SIG-M5 (cell line): Measurements from ENCODE around the gene APCS.

ENCODE experiments used
- DNase-seq: peaks from one replicate; lab custom pipeline; 2025; lab: John Stamatoyannopoulos, UW

The APCS gene, protein sequence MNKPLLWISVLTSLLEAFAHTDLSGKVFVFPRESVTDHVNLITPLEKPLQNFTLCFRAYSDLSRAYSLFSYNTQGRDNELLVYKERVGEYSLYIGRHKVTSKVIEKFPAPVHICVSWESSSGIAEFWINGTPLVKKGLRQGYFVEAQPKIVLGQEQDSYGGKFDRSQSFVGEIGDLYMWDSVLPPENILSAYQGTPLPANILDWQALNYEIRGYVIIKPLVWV

DNA sequence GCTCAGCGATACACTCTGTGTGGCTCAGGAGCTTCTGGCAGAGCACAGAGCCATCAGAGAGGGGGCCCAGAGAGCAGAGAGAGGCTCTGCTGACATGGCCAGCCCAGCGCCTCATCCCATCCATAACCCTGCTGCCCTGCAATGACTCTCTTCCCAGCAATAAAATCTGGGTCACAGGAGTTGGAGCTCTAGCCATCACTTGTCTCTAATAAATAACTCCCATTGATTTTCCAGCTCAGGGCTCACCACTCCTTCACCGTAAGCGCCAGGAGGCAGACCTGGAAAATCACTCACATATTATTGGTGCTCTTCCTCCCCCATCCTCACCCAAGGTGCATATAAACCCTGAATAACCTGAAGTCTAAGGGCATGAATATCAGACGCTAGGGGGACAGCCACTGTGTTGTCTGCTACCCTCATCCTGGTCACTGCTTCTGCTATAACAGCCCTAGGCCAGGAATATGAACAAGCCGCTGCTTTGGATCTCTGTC, at the start of gene APCS:
APCS (plus strand) TSS at position 366 of the 491 bp plus-strand sequence; CDS start at position 462, 96 bp downstream.
- no peak for DNase-seq

DNA sequence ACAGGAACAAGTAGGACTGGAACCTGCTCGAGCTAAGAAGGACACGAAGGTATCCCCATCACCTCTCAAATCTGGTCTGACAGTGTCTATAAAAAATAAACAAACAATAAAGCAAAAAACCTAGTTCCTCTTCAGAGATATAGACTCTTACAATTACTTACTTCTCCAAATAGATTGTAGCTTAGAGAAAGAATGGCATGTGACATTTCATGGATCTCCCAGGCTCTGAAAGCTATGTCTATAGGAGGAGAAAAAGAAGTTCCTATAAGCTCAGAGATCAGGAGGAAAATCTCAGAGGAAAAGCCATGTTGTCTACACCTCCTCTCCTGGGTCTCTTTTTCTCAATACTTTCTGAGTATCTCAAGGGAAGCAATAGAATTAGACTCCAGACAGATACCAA, 39.5 kb upstream of the APCS start:
- no peak for DNase-seq

DNA sequence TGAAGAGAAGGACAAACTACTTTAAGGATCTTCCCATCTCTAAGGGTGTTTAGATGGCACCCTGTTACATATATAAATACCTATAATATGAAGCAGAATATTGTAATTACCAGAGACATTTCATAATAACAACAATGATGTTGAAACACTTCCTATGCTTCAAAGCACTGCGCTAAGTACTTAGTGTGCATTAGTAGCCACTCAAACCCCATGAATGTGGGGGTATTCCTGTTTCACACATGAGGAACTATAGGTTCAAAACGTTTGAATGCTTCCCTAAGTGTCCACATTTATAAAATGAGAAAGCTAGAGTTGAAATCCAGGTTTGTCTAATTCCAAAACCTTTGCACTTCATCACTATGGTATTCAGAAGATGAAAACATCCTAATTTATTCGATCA, 33.4 kb upstream of the APCS start:
- no peak for DNase-seq

DNA sequence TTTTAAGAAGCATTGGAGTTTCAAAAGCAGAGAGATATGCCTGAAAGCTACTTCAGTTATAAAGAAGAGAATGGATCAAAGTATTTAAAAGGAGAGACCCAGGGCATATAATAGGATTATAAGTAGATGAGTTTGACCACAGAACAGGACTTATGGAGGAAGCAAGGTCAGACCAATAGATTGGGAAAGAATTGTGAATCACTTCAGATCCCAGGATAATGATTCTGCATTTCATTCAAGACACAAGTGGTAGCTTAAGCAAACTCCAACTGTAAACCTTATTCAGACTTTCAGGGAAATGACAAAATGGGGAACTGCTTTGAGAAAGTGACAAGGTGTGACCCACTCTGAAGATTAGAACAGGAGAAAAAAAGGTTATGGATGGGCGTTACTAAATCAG, 32.9 kb upstream of the APCS start:
- no peak for DNase-seq

DNA sequence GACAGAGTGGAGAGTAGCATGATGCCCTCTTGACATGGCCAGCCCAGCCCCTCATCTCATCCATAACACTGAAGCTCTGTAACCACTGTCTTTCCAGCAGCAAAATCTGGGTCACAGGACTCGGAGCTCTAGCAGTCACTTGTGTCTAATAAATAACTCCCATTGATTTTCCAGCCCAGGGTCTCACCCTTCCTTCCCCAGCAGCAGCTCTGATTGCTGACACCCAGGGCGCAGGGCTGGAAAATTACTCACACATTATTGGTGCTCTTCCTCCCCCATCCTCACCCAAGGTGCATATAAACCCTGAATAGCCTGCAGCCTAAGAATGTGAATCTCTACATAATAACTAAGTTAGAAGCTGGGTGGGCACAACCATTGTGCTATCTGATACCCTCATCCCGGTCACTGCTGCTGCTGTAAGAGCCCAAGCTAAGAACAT, 30.7 kb upstream of the APCS start:
- no peak for DNase-seq

DNA sequence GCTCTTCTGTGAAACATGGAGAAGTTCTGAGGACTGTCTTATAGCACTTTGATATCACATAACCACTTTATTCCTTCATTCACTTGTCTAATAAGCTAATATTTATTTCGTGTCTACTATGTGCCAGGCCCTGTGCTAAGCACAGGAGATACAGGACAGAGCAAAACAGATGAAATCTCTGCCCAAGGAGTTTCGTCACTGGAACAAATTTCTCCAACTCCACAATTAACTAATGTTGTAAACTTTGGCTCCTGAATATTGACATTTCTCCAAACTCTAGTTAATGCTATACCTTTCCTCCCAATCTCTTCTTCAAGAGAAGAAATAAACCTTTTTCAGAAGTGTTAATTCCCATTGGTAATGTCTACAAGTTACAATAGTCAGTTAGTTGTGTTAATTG, 27.0 kb upstream of the APCS start:
- no peak for DNase-seq

DNA sequence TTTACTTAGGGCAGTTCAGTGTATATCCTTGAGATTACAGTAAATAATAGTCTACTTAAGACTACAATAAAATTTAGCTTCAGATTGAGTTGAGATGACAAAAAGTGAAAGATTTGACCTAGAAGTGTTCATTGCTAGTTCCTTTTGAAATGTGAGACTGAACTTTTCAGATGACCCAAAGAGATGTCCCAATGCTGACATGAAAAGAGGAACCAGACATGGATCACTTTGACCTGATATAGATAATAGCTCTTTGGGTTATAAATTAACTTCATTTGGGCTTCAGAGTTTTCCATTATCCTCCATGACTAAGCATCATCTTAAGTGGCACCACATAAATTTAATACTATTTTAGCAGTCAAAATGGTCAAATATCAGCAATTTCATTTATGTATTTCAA, 26.1 kb upstream of the APCS start:
- DNase-seq: no peak

DNA sequence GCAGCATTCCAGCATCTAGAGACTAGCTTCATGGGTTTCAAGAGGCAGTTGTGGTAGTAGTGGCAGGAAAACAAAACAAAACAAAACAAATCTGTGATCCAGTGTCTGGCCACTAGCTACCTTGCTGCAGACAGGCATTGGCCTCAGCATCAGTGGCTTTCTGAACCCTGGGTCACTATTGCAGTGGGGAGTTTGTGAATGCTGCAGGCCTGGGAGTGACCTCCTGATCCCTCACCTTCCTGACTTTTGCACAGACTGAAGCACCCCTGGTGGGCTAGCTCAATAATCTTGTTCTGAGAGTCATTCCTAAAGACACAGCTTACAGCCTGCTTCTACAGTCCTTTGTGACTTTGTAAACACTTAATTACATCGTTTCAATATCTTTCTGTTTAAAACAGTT, 24.9 kb upstream of the APCS start:
- DNase-seq: no peak

DNA sequence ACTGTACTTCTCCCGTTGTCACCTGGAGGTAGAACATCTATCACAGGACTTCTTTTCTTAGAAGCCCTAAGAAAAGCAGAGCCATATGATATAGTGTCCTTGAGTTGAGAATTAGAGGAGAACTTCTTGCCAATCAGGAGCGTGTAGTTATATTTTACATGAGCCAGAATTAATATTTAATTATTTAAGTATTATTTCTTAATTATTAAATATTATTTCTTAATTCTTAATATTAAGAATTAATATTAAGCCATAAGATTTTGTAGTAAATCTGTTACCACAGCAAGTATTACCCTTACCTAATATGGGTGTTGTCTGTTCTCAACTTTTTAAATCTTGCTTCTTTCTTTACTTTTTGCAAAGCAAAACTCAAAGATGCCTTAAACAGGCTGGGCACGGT, 10.2 kb upstream of the APCS start:
- DNase-seq: no peak

DNA sequence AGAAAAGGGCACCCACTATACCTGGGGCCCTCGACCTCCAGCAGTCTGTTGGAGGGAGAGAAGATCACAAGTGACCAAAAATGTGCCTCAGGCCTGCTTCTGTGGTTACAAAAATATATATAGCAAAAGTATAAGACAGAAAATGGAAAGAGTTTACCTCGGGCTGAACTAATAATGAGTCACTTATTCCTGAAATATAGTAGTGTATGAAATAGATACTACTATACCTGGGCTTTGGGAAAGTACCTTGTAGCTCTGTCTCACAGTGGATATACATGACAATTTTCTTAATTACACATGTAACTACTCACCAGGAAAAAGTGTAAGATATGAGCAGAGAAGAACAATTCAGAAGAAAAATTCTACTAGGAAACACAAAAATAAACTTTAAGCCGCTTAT, 7.3 kb upstream of the APCS start:
- DNase-seq: no peak

DNA sequence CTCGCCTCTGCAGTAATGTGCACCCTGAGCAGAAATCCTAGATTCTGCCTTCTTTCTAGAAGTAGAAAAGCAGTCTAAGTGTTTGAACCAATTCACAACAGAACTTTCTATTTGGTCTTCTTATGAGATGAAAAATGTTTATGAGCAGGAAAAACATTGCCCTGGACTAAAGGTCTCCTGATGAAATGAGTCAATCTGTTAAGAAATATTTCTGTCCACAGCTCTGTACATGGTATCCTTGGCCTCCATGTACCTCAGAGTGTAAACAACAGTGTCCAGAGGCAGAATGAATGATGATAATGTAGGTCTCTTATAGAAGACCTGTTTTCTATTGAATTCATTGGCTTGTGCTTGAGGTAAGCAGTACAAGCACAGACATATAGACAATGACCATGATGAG, 6.2 kb upstream of the APCS start:
- no peak for DNase-seq

DNA sequence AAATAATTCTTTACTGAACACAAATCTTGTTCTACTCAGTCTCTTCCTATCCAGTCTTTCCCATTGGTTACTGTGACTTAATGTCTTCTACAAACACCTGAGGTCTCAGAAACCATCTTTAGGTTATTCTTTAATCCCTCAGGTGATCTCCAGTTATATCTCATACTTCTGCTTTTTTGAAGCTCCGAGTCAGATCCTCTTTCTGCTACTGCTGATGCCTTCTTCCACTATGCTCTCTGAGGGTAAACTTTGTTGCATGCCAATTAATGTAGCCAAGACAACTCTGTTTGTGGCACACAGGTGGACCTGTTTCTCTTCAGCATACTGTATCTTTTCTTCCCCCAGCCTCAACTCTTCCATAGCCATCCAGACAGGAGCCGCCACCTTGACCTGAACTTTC, 3.1 kb upstream of the APCS start:
- no peak for DNase-seq

DNA sequence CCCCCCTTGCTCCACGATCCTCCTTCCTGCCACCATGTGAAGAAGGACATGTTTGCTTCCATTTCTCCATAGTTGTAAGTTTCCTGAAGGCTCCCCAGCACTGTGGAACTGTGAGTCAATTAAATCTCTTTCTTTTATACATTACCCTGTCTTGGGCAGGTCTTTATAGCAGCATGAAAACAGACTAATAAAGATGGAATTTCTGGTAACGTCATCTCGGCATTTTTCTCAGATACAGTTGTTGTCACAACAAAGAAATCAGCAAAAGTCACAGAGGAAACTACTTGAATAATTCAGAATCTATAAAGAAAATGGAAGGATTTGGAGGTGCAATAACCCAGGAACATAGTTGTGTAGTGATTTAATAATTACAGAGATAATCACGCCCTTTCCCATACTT, 4.4 kb downstream of the APCS start:
- DNase-seq: no peak

DNA sequence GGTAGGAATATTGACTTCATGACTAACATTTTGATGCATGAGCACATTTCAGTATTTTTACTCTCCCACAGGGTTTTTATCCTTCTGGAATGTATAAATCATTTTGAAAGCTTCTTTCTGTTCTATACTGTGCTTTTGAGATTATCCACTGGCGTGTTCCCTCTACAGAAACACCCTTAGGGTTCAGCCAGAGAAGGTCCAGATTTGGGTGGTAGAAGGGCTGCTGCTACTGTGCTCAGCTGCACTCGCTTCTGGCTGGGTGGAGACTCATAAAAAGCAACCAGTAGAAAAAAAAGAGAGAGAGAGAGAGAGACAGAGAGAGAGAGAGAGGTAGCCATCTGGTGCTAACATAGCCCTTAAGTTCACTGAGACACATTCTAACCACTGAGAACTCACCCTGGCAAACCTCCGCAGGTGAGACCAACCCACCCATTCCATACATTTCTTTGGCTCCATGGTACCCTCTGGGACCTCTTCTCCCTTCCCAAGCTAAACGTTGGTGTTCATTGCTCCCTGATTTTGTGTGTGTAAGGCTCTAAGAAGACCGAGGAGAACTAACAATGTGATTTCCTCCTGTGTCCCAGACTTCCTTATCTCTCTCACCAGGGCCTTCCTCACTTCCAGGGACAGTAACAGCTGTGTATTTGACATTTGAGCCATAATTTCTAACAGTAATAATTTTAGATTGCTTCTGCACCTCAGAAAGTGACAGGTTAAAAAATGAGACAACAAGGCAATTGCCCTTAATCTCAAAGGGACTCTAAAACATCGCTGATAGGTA, 7.2 kb downstream of the APCS start:
- no peak for DNase-seq

DNA sequence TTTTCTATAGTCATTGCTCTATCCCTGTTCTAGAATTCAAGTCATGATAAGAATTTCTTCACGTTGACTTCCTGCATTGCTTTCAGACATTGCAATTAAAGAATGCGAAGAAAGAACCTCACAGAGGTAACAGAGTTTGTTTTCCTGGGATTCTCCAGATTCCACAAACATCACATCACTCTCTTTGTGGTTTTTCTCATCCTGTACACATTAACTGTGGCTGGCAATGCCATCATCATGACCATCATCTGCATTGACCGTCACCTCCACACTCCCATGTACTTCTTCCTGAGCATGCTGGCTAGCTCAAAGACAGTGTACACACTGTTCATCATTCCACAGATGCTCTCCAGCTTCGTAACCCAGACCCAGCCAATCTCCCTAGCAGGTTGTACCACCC, 10.6 kb downstream of the APCS start:
- DNase-seq: no peak

DNA sequence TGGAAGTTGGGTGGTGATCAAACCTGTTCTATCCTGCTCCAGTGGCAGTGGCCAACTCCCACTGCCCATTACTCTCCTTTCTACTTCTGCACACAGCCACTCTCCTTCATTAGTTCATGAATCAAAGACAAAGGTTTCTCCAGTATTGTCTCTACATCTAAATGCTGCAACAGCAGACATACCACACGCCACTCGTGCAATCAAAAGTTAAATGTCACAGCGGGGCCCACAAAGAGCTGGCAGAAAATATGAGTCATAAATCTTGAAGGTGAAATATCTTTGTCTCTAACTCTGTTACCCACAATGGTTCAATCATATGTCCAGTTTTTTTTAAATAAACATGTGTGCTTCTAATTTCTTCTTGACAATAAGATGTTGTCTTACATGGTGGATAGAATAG, 13.3 kb downstream of the APCS start:
- DNase-seq: no peak

DNA sequence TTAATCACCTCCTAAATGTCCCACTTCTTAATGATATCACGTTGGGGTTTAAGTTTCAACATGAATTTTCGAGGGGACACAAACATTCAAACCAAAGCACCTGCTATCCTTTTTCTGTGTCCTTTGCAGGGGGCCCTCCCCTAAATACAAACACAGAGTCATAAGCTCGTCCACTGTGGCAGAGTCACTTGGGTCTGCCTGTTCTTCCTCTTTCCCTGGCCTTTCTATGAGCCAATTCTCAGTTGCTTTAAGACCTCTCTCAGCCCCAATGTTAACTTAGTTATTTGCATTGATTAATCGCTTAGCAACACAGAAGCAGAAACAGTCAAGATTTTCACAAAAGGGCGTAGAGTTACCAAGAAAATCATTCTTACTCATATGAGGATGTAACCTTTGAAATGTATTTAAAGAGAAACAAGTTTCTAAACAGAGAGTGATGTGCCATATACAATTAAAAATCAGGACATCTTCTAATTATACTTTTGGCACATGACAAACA, 14.9 kb downstream of the APCS start:
- DNase-seq: no peak

DNA sequence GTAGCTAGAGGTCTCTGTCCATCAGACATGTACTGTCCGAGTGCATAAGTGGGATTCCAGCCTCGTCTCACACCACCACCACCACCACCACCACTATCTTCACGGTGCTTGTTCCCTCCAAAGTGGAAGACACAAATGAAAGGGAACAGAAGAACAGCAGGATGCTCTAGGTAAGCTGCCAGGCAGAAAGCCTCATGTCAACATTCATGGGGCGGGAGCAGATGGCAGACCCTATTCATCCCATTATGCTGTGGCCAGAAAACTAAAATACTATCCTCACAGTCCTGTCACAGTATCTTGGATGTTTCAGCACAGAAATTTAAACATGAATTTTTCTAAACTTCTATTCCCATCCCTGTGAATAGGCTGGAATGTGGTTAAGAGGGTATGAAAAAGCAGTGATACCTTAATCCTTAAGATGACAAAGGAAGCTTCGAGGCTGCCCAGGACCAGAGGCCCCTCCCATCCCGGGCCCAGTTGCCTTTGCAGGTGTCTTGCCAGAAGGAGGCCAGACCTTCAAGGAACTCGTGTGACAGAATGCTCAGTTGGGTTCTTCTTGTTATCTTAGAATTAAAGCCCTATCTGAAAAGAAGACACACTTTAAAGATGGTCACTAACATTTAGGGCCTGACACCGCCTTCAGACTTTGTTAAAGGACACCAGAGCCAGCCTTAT, 24.7 kb downstream of the APCS start:
- DNase-seq: no peak

DNA sequence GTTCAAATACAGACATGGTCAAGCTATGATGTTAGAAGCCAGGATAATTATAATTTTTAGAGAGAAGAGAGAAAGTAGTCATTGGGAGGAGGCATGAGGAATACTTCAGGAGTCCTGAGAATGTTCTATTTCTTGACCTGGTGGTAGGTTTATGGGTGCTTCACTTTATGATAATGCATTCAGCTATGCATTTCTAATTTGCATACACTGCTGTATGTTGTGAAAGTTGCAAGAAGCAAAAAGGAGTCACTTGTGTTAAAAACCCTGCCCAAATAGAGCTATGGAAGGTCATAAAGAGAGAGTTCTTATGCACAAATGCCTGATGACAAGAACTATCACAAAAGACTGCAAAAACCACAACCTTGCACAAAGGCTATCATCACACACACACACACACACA, 45.3 kb downstream of the APCS start:
- DNase-seq: no peak
